GM21576 (cell line): Measurements from ENCODE around the gene KIF26A.

Experiments used
- ATAC-seq: cut with Tn5 transposase; IDR thresholded peaks from one replicate; pipeline ENCODE4 v1.9.1; 2021; ENCODE audit warnings: mild to moderate bottlenecking, moderate library complexity; ENCODE audit not compliant: unreplicated experiment

KIF26A gene

GRCh38 chr14:104156142-104156541, 17.8 kb downstream of the KIF26A start:
- ATAC-seq = no peak

GRCh38 chr14:104157016-104157928, 18.9 kb downstream of the KIF26A start:
- ATAC-seq = no peak

DNA sequence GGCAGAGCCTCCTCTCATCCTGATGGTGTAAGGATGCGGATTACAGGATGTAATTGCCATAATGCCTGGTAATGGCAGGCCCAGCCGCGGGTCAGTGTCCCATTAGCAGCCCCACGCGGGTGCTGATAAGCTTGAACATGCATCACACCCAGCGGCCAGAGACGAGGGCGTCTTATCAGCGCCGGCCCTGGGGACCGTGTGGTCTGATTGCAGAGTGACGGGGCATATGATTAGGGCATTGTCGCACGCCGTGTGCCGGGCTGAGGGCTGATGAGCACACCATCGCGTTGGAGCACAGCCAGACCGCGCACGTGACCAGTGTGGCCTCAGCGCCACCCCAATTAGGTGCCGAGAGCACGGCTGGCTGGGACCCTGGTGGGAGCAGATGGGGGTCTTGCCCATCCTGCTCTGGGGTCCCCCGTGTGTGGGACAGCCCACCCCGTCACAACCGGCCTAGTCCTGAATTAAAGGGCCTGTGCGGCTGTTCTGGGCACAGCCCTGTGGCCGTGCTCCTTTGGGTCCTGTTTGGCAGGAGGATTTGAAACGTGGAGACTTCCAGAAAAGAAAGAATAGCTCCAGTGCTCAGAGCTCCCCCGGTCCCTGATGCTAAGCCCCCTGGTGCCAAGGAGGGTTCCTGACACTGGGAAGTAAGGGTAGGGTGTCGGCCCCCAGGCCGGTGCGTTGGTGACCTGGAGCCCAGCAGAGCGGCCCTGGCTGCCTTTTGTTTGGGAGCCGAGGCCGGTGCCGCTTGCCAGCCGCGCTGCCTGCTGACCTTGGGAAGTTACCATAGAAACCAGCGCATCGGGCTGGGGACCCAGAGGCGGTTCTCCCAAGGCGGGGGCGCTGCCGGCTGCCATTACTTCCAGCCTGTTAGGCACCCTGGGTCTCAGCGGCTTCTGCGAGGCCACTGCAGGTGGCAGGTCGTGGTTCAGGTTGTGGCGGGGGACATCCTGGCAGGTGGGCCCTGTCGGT, 20.7 kb downstream of the KIF26A start:
- ATAC-seq = no peak

DNA sequence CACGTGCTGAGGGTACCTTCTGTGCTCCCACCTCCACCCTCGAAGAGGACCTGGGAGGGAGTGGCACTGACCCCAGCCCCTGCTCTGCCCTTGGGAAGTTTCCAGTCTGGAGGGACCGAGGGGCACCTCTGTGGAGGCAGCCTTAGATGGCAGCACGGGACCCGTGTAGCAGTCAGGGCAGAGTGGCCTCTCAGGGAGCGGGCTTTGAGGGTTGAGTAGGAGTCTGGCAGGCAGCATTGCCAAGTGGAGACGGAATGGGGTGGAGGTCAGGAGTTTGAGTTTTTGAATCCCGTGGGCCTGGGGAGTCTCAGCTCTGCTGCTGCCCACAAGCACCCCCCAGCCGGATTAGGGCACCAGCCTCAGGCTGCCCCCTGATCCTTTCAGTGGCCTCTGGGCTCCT, 21.6 kb downstream of the KIF26A start:
- no peak for ATAC-seq

GRCh38 chr14:104161602-104162367, 23.4 kb downstream of the KIF26A start:
- no peak for ATAC-seq

GRCh38 chr14:104162495-104162894, 24.1 kb downstream of the KIF26A start:
- ATAC-seq = no peak

GRCh38 chr14:104163541-104163940, 25.2 kb downstream of the KIF26A start:
- no peak for ATAC-seq

DNA sequence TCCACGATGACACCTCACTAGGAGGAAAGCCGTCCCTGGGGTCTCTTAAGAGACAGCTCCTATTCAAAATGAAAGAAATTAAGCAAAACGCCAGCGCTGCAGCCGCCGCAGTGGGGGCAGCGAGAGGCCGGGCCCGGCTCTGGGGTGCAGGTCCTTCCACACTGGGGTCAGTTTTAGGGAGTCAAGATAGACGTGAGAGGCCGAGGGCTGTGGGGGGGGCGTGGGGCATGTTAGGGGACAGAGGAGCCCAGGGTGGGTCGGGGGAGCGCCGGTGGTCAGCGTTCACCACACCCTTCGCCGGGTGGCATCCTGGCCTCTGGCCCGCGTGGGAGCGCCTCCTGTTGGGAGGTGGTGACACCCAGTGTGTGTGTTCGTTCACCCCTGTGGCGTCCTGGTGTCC, 25.7 kb downstream of the KIF26A start:
- no peak for ATAC-seq

- ATAC-seq = no peak
These were observed 26.1 kb downstream of the KIF26A start for GRCh38 chr14:104164512-104164911.

DNA sequence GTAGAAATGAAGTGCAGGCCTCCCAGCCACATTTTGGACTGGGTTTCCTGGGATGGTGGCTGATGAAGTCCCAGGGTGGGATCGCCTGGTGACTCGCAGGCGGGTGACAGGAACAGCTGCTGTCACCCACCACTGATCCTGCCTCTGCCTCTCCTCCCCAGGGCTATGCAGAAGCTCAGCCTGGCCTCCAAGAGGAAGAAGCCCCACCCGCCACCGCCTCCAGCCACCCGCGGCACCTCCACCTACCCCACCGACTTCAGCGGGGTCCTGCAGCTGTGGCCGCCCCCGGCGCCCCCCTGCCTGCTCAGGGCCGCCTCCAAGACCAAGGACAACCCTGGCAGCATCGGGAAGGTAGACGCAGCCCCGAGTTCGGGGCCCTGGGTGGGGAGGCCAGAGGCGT, 28.3 kb downstream of the KIF26A start:
- ATAC-seq = no peak

DNA sequence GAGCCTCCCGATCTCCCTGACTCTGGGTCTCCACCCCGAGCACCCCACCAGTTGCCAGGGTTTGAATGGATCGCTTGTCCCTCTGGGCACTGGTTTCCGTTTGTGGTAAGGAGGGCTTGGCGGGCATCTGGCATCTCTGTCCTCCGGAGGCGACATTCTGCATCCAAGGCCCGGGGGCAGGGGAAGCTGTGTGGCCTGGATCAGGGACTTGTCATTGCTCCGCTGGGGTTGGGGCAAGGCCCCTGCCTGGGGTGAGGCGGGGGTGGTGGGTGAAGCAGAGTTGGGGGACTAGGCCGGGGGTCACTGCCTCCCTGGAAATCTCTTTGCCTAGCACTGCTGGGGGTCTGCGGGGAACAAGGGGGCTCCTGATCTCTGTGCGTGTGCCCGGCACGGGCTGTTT, 30.2 kb downstream of the KIF26A start:
- no peak for ATAC-seq

- ATAC-seq = no peak
These were observed 30.8 kb downstream of the KIF26A start for GRCh38 chr14:104169005-104169698.

- ATAC-seq = no peak
These were observed 31.5 kb downstream of the KIF26A start for GRCh38 chr14:104169699-104170479.

DNA sequence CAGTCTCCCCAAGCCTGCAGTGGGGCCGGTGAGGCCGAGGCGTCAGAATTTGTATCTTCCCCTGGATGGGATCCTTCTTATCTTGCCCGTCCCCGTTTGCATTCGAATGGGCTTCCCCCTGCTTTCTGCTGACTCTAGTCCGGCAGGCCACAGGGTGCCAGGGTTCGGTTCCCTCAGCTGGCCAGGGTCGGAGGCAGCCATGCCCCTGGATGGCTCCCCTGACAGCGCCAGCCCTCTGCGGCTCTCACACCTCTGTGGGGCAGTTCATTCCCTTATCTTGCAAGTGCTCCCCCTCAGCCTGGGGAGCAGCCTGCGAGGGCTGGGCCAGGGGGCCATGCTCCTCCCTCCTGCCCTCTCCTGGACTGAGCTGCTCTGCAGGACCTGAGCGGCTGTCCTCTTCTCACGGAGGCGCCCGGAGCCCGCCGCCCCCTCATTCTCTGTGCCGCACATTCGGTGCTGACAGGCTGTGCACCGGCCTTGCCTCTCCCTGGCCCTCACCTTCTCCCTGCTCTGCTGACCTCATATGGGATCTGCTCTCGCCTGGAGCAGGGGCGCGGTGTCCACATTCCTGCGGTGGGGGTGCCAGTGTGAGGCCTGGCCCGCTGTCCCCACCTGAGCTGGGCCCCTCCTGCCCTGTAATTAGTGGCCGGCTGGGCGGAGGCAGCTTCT, 32.8 kb downstream of the KIF26A start:
- ATAC-seq = no peak

DNA sequence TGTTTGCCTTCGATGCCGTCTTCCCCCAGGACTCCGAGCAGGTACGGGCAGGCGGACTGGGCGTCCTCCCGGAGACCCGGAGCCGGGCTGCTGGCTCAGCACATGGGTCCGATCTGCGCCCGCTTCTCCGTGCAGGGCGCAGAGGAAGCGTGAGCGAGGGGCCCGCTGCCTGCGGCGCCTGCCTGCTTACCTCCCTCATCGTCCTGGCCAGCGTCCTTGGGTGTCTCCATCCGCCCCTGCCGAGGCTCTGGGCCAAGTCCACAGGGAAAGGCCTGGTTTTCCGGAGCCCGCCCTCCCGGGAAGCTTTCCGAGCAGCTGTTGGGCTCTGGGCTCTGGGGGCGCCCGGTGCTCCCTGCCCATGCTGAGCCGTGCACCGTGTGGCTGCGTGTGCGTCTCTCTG, 33.5 kb downstream of the KIF26A start:
- no peak for ATAC-seq

GRCh38 chr14:104172349-104172748, 34.0 kb downstream of the KIF26A start:
- ATAC-seq = no peak

DNA sequence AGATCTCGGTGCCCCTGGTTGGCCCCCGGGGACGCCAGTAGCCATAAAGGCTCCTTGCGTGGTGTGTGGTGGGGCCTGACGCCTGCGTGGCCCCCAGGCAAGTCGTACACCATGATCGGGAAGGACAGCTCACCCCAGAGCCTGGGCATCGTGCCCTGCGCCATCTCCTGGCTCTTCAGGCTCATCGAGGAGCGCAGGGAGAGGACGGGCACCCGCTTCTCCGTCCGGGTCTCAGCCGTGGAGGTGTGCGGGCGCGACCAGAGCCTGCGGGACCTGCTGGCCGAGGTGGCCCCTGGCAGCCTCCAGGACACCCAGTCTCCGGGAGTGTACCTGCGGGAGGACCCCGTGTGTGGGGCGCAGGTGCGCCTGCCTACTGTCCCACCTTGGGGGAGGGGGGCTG, 34.5 kb downstream of the KIF26A start:
- ATAC-seq = no peak

GRCh38 chr14:104174051-104174450, 35.7 kb downstream of the KIF26A start:
- ATAC-seq = no peak

DNA sequence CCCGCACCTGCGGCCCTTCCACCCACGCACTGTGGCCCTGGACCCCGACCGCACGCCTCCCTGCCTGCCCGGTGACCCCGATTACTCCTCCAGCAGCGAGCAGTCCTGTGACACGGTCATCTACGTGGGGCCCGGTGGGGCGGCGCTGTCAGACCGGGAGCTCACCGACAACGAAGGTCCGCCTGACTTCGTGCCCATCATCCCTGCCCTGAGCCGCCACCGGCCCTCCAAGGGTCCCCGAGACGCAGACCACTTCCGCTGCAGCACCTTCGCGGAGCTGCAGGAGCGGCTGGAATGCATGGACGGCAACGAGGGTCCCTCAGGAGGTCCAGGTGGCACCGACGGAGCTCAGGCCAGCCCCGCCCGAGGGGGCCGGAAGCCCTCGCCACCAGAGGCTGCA, 36.7 kb downstream of the KIF26A start:
- ATAC-seq = no peak
